Cerebellar nuclear complex (tissue), 1 donor: Measurements from ENCODE around the gene TRIM72.
A peak's percentile ranks its signal among the peaks of the same experiment; 100 is the strongest.
"Not testable (repeated sequence)": the region's sequence is repeated elsewhere in the genome, so short reads cannot be mapped to it uniquely, and the experiment has no call there.

ENCODE experiments used
- DNase-seq, 2 experiments: peaks; one replicate each; lab custom pipeline; 2025; lab: John Stamatoyannopoulos, UW

TRIM72 gene

GRCh38 chr16:31258366-31258765, 44.4 kb downstream of the TRIM72 start:
- DNase-seq, result no peak

GRCh38 chr16:31260136-31260931, 46.4 kb downstream of the TRIM72 start:
- DNase-seq, result no peak

GRCh38 chr16:31262084-31262483, 48.2 kb downstream of the TRIM72 start:
- no peak for DNase-seq

GRCh38 chr16:31265329-31266245, 51.7 kb downstream of the TRIM72 start:
- DNase-seq, result no peak

- DNase-seq, result no peak
These were observed 53.6 kb downstream of the TRIM72 start for GRCh38 chr16:31267332-31268032.

- DNase-seq, result no peak
These were observed 54.1 kb downstream of the TRIM72 start for GRCh38 chr16:31268033-31268365.

- no peak for DNase-seq
These were observed 55.0 kb downstream of the TRIM72 start for GRCh38 chr16:31268891-31269290.

- no peak for DNase-seq
These were observed 55.6 kb downstream of the TRIM72 start for GRCh38 chr16:31269541-31269940.

- DNase-seq, result not testable (repeated sequence)
These were observed 56.1 kb downstream of the TRIM72 start for GRCh38 chr16:31269973-31270372.

GRCh38 chr16:31270795-31271194, 56.9 kb downstream of the TRIM72 start:
- DNase-seq, result no peak

GRCh38 chr16:31271621-31272190, 57.8 kb downstream of the TRIM72 start:
- DNase-seq, result no peak

GRCh38 chr16:31273187-31273586, 59.3 kb downstream of the TRIM72 start:
- no peak for DNase-seq

- peak; percentile 94 to 99 for DNase-seq
These were observed 59.8 kb downstream of the TRIM72 start for GRCh38 chr16:31273676-31274075.

GRCh38 chr16:31274831-31275816, 61.2 kb downstream of the TRIM72 start:
- DNase-seq, result peak in 1 of 2 experiments; percentile 47

- no peak for DNase-seq
These were observed 62.7 kb downstream of the TRIM72 start for GRCh38 chr16:31276600-31276999.

- DNase-seq, result no peak
These were observed 63.8 kb downstream of the TRIM72 start for GRCh38 chr16:31277659-31278260.

GRCh38 chr16:31278853-31279252, 64.9 kb downstream of the TRIM72 start:
- not testable (repeated sequence) for DNase-seq
